WTC11 (cell line): ENCODE measurements around the gene C17orf113. TPM values are rescaled to one million over a fixed set of nuclear protein-coding genes. Genes with fewer than 3 reads are reported as not detected.

ENCODE experiments used
- ATAC-seq: fragments of 200-7000 bp; cut with Tn5 transposase; 2 replicates; pipeline ENCODE4 v1.10.0; 2021; ENCODE audit warnings: mild to moderate bottlenecking, moderate library complexity
- CTCF ChIA-PET: fragments of 300-600 bp; sonication (Branson Sonifier 250); formaldehyde crosslinking; loops from one replicate; lab custom pipeline; 2021; ENCODE audit warnings: antibody characterized with exemption; lab: Charles Lee
- POLR2A ChIA-PET: fragments of 350-600 bp; sonication (Branson Sonifier 250); formaldehyde crosslinking; loops from one replicate; lab custom pipeline; 2021; ENCODE audit warnings: antibody characterized with exemption; lab: Charles Lee
- DNase-seq: peaks from one replicate; pipeline ENCODE4 v3.0.0; 2021; ENCODE audit warnings: low spot score
- H3K27ac Mint-ChIP-seq: 2 replicates; pipeline ENCODE4 v1.8.0; 2021; ENCODE audit warnings: mixed read lengths
- H3K27me3 Mint-ChIP-seq: 2 replicates; pipeline ENCODE4 v1.8.0; 2021; ENCODE audit warnings: low read depth, mild to moderate bottlenecking, moderate library complexity, mixed read lengths
- H3K36me3 Mint-ChIP-seq: 2 replicates; pipeline ENCODE4 v1.8.0; 2021; ENCODE audit warnings: mixed read lengths
- H3K4me1 Mint-ChIP-seq: 2 replicates; pipeline ENCODE4 v1.8.0; 2022; ENCODE audit warnings: mixed read lengths
- H3K4me3 Mint-ChIP-seq: 2 replicates; pipeline ENCODE4 v1.8.0; 2021; ENCODE audit warnings: mild to moderate bottlenecking, moderate library complexity, mixed read lengths
- H3K9me3 Mint-ChIP-seq: 2 replicates; pipeline ENCODE4 v1.8.0; 2021; ENCODE audit warnings: mixed read lengths
- EMX1 ChIP-seq: fragments of 250-450 bp; sonication (Bioruptor Pico); IDR thresholded peaks from 2 replicates; pipeline ENCODE4 v1.8.0; 2021; ENCODE audit warnings: mild to moderate bottlenecking
- FOXP1 ChIP-seq: sonication (generic); formaldehyde crosslinking; IDR thresholded peaks from 2 replicates; pipeline ENCODE4 v1.8.0; 2022; ENCODE audit warnings: missing genetic modification reagents, mild to moderate bottlenecking, moderate library complexity, borderline replicate concordance
- GTF2I ChIP-seq: fragments of 250-450 bp; sonication (Bioruptor Pico); conservative IDR thresholded peaks from 2 replicates; pipeline ENCODE4 v1.4.0; 2021; ENCODE audit warnings: mild to moderate bottlenecking
- NR2C2 ChIP-seq: sonication (generic); formaldehyde crosslinking; IDR thresholded peaks from 2 replicates; pipeline ENCODE4 v1.8.0; 2022; ENCODE audit warnings: mild to moderate bottlenecking, missing genetic modification reagents
- NR3C1 ChIP-seq: sonication (generic); formaldehyde crosslinking; conservative IDR thresholded peaks from 2 replicates; pipeline ENCODE4 v1.8.1; 2023; ENCODE audit warnings: low read depth, mild to moderate bottlenecking, missing genetic modification reagents
- PRRX2 ChIP-seq: fragments of 250-450 bp; sonication (Bioruptor Pico); IDR thresholded peaks from 2 replicates; pipeline ENCODE4 v1.8.0; 2021; ENCODE audit warnings: mild to moderate bottlenecking
- SMAD3 ChIP-seq: sonication (generic); formaldehyde crosslinking; IDR thresholded peaks from 2 replicates; pipeline ENCODE4 v1.8.0; 2022; ENCODE audit warnings: missing genetic modification reagents, mild to moderate bottlenecking, borderline replicate concordance
- SMAD4 ChIP-seq: sonication (generic); formaldehyde crosslinking; IDR thresholded peaks from 2 replicates; pipeline ENCODE4 v1.8.0; 2022; ENCODE audit warnings: mild to moderate bottlenecking, missing genetic modification reagents
- ZNF138 ChIP-seq: sonication (generic); formaldehyde crosslinking; conservative IDR thresholded peaks from 2 replicates; pipeline ENCODE4 v1.8.1; 2022; ENCODE audit warnings: mild to moderate bottlenecking, moderate library complexity, missing genetic modification reagents
- ZNF232 ChIP-seq: sonication (generic); formaldehyde crosslinking; IDR thresholded peaks from 2 replicates; pipeline ENCODE4 v1.8.0; 2022; ENCODE audit warnings: mild to moderate bottlenecking, missing genetic modification reagents
- total RNA-seq: library from RNA; stranded (reverse); gene quantifications from 3 replicates; pipeline ENCODE4 v1.2.3, GENCODE V29; 2021
- TF ChIP-seq, protein P1 (sequence below): fragments of 250-450 bp; sonication (Bioruptor Pico); IDR thresholded peaks from 2 replicates; pipeline ENCODE4 v1.9.0; 2021; ENCODE audit warnings: mild to moderate bottlenecking
- TF ChIP-seq, protein P2 (sequence below): sonication (generic); formaldehyde crosslinking; IDR thresholded peaks from 2 replicates; pipeline ENCODE4 v1.8.1; 2023; ENCODE audit warnings: mild to moderate bottlenecking, missing genetic modification reagents
- TF ChIP-seq, protein P3 (sequence below): sonication (generic); formaldehyde crosslinking; IDR thresholded peaks from 2 replicates; pipeline ENCODE4 v1.8.0; 2023; ENCODE audit warnings: mild to moderate bottlenecking, missing genetic modification reagents
- TF ChIP-seq, protein P4 (sequence below): sonication (generic); formaldehyde crosslinking; conservative IDR thresholded peaks from 2 replicates; pipeline ENCODE4 v1.8.1; 2023; ENCODE audit warnings: mild to moderate bottlenecking, low read depth, missing genetic modification reagents, moderate library complexity
- TF ChIP-seq, protein P5 (sequence below): sonication (generic); formaldehyde crosslinking; IDR thresholded peaks from 2 replicates; pipeline ENCODE4 v1.8.0; 2022; ENCODE audit warnings: mild to moderate bottlenecking, missing genetic modification reagents
- TF ChIP-seq, protein P6 (sequence below): fragments of 250-450 bp; sonication (Bioruptor Pico); IDR thresholded peaks from 2 replicates; pipeline ENCODE4 v2.1.2; 2022; ENCODE audit warnings: mild to moderate bottlenecking, moderate library complexity
- TF ChIP-seq, protein P7 (sequence below): fragments of 250-450 bp; sonication (Bioruptor Pico); conservative IDR thresholded peaks from 2 replicates; pipeline ENCODE4 v1.9.0; 2021; ENCODE audit warnings: mild to moderate bottlenecking

The C17orf113 gene
- total RNA-seq, 1 experiment from 2014 or later = 1.9 TPM

DNA sequence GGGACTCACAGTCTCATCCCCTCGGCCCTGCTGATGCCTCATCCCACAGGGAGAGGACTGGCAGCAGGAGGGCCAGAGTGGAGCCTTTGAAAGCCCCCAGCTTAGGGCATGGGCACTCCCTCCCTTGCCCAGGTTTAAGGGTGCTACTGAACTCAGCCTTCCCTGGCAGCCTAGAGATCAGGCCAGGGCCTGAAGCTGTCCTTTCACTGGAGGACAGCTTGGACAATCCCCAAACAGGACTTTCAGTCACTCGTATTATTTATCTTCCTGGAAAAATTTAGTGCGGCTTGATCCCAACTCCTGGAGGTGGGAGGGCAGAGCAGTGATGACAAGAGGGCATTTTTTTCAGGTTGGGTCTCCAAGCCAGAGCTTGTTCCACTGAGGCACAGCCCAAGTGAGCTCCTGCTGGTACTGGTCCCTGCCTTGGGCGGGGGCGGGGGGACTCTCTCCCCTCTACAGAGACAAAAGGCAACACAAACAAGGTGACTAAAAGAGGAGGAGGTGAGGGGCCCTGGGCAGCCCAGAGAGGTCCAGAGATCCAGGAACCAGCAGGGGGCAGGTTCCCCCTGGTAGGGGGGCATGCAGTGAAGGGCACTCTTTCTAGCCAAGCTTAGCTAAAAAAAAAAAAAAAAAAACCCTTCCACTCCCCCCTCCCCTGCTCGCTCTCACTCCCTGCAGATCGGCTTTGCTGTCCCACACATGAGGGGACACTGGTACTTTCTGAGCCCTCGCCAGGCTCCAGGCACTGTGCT is 46.1 kb upstream of the C17orf113 start (continued):
- TF ChIP-seq EMX1 (CRISPR knock-in tag) (no peak), NR3C1 (CRISPR knock-in tag) (no peak), SMAD4 (CRISPR knock-in tag) (no peak), NR2C2 (CRISPR knock-in tag) (no peak)
- TF ChIP-seq, protein P1, sequence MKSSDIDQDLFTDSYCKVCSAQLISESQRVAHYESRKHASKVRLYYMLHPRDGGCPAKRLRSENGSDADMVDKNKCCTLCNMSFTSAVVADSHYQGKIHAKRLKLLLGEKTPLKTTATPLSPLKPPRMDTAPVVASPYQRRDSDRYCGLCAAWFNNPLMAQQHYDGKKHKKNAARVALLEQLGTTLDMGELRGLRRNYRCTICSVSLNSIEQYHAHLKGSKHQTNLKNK (CRISPR knock-in tag) = no peak
- TF ChIP-seq, protein P2, sequence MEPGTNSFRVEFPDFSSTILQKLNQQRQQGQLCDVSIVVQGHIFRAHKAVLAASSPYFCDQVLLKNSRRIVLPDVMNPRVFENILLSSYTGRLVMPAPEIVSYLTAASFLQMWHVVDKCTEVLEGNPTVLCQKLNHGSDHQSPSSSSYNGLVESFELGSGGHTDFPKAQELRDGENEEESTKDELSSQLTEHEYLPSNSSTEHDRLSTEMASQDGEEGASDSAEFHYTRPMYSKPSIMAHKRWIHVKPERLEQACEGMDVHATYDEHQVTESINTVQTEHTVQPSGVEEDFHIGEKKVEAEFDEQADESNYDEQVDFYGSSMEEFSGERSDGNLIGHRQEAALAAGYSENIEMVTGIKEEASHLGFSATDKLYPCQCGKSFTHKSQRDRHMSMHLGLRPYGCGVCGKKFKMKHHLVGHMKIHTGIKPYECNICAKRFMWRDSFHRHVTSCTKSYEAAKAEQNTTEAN (CRISPR knock-in tag) = no peak
- TF ChIP-seq, protein P3, sequence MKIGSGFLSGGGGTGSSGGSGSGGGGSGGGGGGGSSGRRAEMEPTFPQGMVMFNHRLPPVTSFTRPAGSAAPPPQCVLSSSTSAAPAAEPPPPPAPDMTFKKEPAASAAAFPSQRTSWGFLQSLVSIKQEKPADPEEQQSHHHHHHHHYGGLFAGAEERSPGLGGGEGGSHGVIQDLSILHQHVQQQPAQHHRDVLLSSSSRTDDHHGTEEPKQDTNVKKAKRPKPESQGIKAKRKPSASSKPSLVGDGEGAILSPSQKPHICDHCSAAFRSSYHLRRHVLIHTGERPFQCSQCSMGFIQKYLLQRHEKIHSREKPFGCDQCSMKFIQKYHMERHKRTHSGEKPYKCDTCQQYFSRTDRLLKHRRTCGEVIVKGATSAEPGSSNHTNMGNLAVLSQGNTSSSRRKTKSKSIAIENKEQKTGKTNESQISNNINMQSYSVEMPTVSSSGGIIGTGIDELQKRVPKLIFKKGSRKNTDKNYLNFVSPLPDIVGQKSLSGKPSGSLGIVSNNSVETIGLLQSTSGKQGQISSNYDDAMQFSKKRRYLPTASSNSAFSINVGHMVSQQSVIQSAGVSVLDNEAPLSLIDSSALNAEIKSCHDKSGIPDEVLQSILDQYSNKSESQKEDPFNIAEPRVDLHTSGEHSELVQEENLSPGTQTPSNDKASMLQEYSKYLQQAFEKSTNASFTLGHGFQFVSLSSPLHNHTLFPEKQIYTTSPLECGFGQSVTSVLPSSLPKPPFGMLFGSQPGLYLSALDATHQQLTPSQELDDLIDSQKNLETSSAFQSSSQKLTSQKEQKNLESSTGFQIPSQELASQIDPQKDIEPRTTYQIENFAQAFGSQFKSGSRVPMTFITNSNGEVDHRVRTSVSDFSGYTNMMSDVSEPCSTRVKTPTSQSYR (CRISPR knock-in tag) = no peak

DNA sequence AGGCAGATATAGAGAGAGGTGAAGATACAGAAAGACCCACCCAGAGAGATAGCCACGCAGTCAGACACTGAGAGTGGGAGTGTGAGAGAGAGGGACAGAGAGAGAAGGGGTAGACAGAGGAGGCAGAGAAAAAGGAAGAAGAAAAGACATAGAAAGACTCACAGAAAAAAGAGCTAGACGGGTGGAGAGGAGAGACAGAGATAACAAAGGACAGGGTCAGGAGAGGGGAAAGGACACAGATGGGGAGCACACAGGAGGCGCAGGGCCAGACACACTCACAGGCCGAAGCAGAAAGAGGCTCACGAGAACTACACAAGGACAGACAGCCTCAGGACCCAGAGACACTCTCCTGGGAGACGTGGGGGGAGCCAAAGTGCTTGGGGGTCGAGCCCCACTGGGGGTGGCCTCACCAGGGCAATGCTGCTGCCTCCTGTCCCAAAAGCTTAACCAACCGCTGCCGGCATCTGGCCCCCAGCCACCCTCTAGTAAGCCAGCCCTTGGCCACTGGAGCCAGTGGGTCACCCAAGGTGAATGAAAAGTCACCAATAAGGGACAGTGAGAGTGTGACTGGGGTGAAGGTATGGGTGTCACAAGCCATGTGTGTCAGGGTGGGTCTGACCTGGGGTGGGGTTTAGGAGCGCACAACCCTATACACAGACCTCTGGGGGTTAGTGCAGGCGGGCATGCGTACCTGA is 44.1 kb upstream of the C17orf113 start:
- no peak for DNase-seq
- ChIA-PET POLR2A (no interaction called here), CTCF (interaction anchor here (0.7 to 1.1 kb wide), 4 partner anchors 21 to 67 kb away, joined by 3 to 4 read pairs (median 4); no protein-coding TSS in a partner anchor)
- Mint-ChIP-seq H3K27ac (no peak overlapping the region; the same call in 1 of the 2 replicates), H3K9me3 (no peaks in the 10 kb centered on the region), H3K4me1 (peaks cover 28% of the 10 kb centered on the region), H3K27me3 (peaks cover 33% of the 10 kb centered on the region)
- ATAC-seq = no peak
- no peak for TF ChIP-seq SMAD3 (CRISPR knock-in tag)
- TF ChIP-seq, protein P4, sequence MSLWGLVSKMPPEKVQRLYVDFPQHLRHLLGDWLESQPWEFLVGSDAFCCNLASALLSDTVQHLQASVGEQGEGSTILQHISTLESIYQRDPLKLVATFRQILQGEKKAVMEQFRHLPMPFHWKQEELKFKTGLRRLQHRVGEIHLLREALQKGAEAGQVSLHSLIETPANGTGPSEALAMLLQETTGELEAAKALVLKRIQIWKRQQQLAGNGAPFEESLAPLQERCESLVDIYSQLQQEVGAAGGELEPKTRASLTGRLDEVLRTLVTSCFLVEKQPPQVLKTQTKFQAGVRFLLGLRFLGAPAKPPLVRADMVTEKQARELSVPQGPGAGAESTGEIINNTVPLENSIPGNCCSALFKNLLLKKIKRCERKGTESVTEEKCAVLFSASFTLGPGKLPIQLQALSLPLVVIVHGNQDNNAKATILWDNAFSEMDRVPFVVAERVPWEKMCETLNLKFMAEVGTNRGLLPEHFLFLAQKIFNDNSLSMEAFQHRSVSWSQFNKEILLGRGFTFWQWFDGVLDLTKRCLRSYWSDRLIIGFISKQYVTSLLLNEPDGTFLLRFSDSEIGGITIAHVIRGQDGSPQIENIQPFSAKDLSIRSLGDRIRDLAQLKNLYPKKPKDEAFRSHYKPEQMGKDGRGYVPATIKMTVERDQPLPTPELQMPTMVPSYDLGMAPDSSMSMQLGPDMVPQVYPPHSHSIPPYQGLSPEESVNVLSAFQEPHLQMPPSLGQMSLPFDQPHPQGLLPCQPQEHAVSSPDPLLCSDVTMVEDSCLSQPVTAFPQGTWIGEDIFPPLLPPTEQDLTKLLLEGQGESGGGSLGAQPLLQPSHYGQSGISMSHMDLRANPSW (CRISPR knock-in tag) = no peak
- TF ChIP-seq ZNF232 = no peak
- no peak for TF ChIP-seq PRRX2 (CRISPR knock-in tag)
- TF ChIP-seq, protein P5, sequence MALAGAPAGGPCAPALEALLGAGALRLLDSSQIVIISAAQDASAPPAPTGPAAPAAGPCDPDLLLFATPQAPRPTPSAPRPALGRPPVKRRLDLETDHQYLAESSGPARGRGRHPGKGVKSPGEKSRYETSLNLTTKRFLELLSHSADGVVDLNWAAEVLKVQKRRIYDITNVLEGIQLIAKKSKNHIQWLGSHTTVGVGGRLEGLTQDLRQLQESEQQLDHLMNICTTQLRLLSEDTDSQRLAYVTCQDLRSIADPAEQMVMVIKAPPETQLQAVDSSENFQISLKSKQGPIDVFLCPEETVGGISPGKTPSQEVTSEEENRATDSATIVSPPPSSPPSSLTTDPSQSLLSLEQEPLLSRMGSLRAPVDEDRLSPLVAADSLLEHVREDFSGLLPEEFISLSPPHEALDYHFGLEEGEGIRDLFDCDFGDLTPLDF = no peak
- TF ChIP-seq, protein P6, sequence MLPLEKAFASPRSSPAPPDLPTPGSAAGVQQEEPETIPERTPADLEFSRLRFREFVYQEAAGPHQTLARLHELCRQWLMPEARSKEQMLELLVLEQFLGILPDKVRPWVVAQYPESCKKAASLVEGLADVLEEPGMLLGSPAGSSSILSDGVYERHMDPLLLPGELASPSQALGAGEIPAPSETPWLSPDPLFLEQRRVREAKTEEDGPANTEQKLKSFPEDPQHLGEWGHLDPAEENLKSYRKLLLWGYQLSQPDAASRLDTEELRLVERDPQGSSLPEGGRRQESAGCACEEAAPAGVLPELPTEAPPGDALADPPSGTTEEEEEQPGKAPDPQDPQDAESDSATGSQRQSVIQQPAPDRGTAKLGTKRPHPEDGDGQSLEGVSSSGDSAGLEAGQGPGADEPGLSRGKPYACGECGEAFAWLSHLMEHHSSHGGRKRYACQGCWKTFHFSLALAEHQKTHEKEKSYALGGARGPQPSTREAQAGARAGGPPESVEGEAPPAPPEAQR = no peak
- no peak for TF ChIP-seq GTF2I
- TF ChIP-seq ZNF138 (CRISPR knock-in tag) = no peak
- TF ChIP-seq, protein P7, sequence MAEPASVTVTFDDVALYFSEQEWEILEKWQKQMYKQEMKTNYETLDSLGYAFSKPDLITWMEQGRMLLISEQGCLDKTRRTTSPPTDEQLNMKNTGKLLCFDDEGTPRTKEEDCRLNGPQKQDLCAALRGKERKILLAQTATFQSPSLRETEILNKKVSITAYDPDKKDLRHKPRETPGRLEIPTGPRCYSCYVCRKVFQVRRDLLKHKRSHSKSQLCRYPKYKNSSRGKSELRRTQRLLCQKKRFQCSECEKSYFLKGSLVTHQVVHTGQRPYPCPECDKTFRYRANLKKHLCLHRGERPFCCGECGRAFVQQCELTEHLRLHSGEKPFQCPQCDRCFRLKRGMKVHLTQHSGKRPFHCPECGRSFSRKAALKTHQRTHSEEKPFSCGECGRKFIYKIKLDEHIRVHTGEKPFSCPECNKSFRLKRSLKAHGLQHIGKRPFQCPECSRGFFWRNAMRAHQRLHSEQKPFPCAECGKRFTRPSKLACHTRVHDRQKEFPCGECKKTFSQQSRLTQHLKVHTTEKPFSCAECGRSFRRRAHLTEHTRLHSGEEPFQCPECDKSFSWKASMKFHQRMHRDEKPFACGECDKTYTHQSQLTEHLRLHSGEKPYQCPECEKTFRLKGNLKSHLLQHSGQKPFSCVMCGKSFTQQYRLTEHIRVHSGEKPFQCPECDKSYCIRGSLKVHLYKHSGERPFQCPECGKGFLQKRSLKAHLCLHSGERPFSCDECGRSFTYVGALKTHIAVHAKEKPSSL (CRISPR knock-in tag) = no peak
- no peak for TF ChIP-seq FOXP1
- TF ChIP-seq, all 79 proteins: peak for 0
- no peak overlapping the region for H3K4me3 Mint-ChIP-seq
- H3K36me3 Mint-ChIP-seq = no peaks in the 10 kb centered on the region
